ENCODE data around the gene IGF2R.

DNA sequence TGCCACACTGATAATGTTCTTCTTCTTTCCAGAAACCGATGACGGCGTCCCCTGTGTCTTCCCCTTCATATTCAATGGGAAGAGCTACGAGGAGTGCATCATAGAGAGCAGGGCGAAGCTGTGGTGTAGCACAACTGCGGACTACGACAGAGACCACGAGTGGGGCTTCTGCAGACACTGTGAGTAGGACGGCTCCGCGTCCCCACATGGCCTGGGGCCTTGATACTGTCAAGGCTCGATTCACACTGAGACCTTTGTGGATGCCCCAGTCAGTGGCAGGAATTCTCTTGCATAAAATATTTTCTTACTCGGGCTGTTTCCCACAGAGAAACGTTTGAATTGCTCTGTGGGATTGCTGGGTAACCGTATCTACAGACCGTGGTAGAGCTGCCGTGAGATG lies 111.2 kb downstream of the IGF2R start:
- TF ChIP-seq CTCF (IDR thresholded peaks at IDR 0.05) (no peak), USF2 (CRISPR knock-in tag; IDR thresholded peaks at IDR 0.05) (no peak), OVOL2 (CRISPR knock-in tag; IDR thresholded peaks at IDR 0.05; ENCODE audit: borderline replicate concordance) (no peak)
